ENCODE measurements around the gene TGM3.
A peak's percentile ranks its signal among the peaks of the same experiment; 100 is the strongest.

DNA sequence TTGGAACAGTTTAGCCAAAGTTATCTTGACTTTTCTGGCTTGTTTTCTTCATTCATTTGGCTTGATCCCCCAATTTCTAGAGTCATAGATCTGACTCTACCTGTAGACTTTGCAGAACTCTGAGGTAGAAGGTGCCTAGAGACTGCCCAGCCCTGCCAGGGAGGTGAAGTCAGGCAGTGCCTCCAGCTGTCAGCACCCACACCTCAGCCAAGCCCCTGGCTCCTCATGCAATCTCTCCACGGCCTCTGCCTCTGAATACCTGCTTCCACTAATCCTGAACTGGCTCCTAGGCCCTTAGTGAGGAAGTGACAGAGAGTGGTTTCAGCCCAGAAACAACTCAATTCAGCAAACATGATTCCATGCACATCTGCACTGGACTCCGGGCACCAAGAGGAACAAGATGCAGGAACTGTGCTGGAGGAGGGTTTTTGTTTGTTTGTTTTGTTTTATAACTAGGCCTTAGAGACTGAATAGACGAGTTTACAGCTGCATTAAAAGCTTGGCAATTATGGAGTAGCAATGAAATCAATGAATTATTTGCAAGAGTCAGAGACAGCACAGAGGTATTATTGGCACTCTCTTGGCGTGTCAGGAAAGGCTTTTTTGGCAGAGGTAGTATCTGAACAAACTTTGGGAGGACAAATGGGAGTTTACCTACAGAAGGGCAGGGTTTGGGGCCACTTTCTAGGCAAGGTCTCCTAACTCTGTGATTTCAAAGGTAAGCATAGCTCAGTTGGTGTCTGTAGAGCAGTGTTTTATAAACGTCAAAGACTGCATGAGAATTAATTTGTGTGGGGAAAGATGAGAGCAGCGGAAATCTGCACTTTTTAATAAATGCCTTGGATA is 25.2 kb downstream of the TGM3 start:
- TF ChIP-seq, protein P1, sequence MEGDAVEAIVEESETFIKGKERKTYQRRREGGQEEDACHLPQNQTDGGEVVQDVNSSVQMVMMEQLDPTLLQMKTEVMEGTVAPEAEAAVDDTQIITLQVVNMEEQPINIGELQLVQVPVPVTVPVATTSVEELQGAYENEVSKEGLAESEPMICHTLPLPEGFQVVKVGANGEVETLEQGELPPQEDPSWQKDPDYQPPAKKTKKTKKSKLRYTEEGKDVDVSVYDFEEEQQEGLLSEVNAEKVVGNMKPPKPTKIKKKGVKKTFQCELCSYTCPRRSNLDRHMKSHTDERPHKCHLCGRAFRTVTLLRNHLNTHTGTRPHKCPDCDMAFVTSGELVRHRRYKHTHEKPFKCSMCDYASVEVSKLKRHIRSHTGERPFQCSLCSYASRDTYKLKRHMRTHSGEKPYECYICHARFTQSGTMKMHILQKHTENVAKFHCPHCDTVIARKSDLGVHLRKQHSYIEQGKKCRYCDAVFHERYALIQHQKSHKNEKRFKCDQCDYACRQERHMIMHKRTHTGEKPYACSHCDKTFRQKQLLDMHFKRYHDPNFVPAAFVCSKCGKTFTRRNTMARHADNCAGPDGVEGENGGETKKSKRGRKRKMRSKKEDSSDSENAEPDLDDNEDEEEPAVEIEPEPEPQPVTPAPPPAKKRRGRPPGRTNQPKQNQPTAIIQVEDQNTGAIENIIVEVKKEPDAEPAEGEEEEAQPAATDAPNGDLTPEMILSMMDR (IDR thresholded peaks at IDR 0.05; ENCODE audit: insufficient read depth, low read length), result no peak
- no peak for TF ChIP-seq POLR2AphosphoS5 (IDR thresholded peaks at IDR 0.05; ENCODE audit: low read depth)
- TF ChIP-seq SPI1 (IDR thresholded peaks at IDR 0.05; ENCODE audit: borderline replicate concordance, low read depth), result 0 out of 2 replicates have a peak, but pooled peaks have one; percentile 12
